OCI-LY1 (cell line): ENCODE results near the gene DIDO1.

Experiments used
- H2AFZ ChIP-seq: fragments of 200-600 bp; sonication (generic), shearing (Covaris generic); 2 replicates; pipeline ENCODE4 v1.6.0; 2014; ENCODE audit warnings: antibody characterized with exemption, mild to moderate bottlenecking, low read length
- H3F3A ChIP-seq: fragments of 200-600 bp; sonication (generic), shearing (Covaris generic); 2 replicates; pipeline ENCODE4 v1.6.0; 2014; ENCODE audit warnings: mild to moderate bottlenecking, antibody characterized with exemption, low read length, moderate library complexity; ENCODE audit not compliant: insufficient read depth
- H3K27ac ChIP-seq: fragments of 200-600 bp; sonication (generic); 2 replicates; pipeline ENCODE4 v1.5.1; 2014; ENCODE audit warnings: low read length, mixed run types, mild to moderate bottlenecking, low read depth; ENCODE audit not compliant: poor library complexity, severe bottlenecking
- H3K27me3 ChIP-seq: fragments of 200-600 bp; sonication (generic); 2 replicates; pipeline ENCODE4 v1.6.0; 2014; ENCODE audit warnings: antibody characterized with exemption, mild to moderate bottlenecking, low read length, moderate library complexity; ENCODE audit not compliant: insufficient read depth
- H3K36me3 ChIP-seq: fragments of 200-600 bp; sonication (generic); 2 replicates; pipeline ENCODE4 v1.6.1; 2014; ENCODE audit warnings: mild to moderate bottlenecking, antibody characterized with exemption, low read length, moderate library complexity, mixed read lengths; ENCODE audit not compliant: insufficient read depth
- H3K4me1 ChIP-seq: fragments of 200-600 bp; sonication (generic); 2 replicates; pipeline ENCODE4 v1.5.1; 2014; ENCODE audit warnings: mild to moderate bottlenecking, low read length, moderate library complexity; ENCODE audit not compliant: insufficient read depth, severe bottlenecking
- H3K4me2 ChIP-seq: fragments of 200-600 bp; sonication (generic), shearing (Covaris generic); 2 replicates; pipeline ENCODE4 v1.6.1; 2014; ENCODE audit warnings: low read length
- H3K4me3 ChIP-seq: fragments of 200-600 bp; sonication (generic); 2 replicates; pipeline ENCODE4 v1.5.1; 2014; ENCODE audit warnings: low read length, low read depth, mild to moderate bottlenecking, mixed read lengths; ENCODE audit not compliant: poor library complexity, severe bottlenecking
- H3K79me2 ChIP-seq: fragments of 200-600 bp; shearing (Covaris generic); 2 replicates; pipeline ENCODE4 v1.6.1; 2016; ENCODE audit warnings: mixed run types, low read length, mixed read lengths; ENCODE audit not compliant: insufficient read depth
- H3K9ac ChIP-seq: fragments of 200-600 bp; sonication (generic), shearing (Covaris generic); 2 replicates; pipeline ENCODE4 v1.6.1; 2014; ENCODE audit warnings: mild to moderate bottlenecking, low read length, mixed read lengths
- H3K9me2 ChIP-seq: fragments of 200-600 bp; sonication (generic), shearing (Covaris generic); 2 replicates; pipeline ENCODE4 v1.6.1; 2014; ENCODE audit warnings: low read depth, mild to moderate bottlenecking, low read length, mixed read lengths
- H3K9me3 ChIP-seq: fragments of 200-600 bp; shearing (Covaris generic); 2 replicates; pipeline ENCODE4 v1.6.1; 2014; ENCODE audit warnings: low read length, mixed read lengths
- H4K20me1 ChIP-seq: fragments of 200-600 bp; sonication (generic), shearing (Covaris generic); 2 replicates; pipeline ENCODE4 v1.6.0; 2016; ENCODE audit warnings: mild to moderate bottlenecking, low read length; ENCODE audit not compliant: insufficient read depth
- CTCF ChIP-seq: fragments of 200-600 bp; sonication (generic), shearing (Covaris generic); IDR thresholded peaks from 2 replicates; pipeline ENCODE4 v1.5.1; 2017; ENCODE audit warnings: mild to moderate bottlenecking, antibody characterized with exemption, low read length, moderate library complexity, mixed read lengths
- EZH2 ChIP-seq: fragments of 200-600 bp; sonication (generic), shearing (Covaris generic); IDR thresholded peaks from 2 replicates; pipeline ENCODE4 v1.8.0; 2017; ENCODE audit warnings: borderline replicate concordance, mixed run types, mild to moderate bottlenecking, antibody characterized with exemption, low read length, moderate library complexity, mixed read lengths

The DIDO1 gene

GRCh38 chr20:62906209-62906608 is 20.1 kb downstream of the DIDO1 start:
- H3K27ac ChIP-seq = no peak overlapping the region
- no peaks in the 10 kb centered on the region for H3K9me3 ChIP-seq
- TF ChIP-seq EZH2 (no peak), CTCF (no peak)
- H3K27me3 ChIP-seq = no peaks in the 10 kb centered on the region
- H2AFZ ChIP-seq = no peak overlapping the region
- H3K9me2 ChIP-seq = no peaks in the 10 kb centered on the region
- H4K20me1 ChIP-seq = no peaks in the 10 kb centered on the region
- no peak overlapping the region for H3K4me2 ChIP-seq
- no peak overlapping the region for H3K9ac ChIP-seq
- H3F3A ChIP-seq = 0 out of 2 replicates have a peak, but pooled peaks cover 3% of the 10 kb centered on the region
- peaks cover 97% of the 10 kb centered on the region for H3K36me3 ChIP-seq
- no peaks in the 10 kb centered on the region for H3K79me2 ChIP-seq
- peaks cover 4% of the 10 kb centered on the region for H3K4me1 ChIP-seq
- H3K4me3 ChIP-seq = no peak overlapping the region

- Histone ChIP-seq H3K27me3 (no peaks in the 10 kb centered on the region), H3K4me1 (peaks cover 10% of the 10 kb centered on the region), H3K36me3 (peaks cover 93% of the 10 kb centered on the region), H3K4me2 (no peak overlapping the region), H4K20me1 (no peaks in the 10 kb centered on the region), H3K9me3 (no peaks in the 10 kb centered on the region), H3K9me2 (no peaks in the 10 kb centered on the region), H2AFZ (no peak overlapping the region), H3K9ac (no peak overlapping the region), H3K4me3 (no peak overlapping the region), H3F3A (0 out of 2 replicates have a peak, but pooled peaks cover 3% of the 10 kb centered on the region), H3K79me2 (no peaks in the 10 kb centered on the region), H3K27ac (no peak overlapping the region)
- no peak for TF ChIP-seq EZH2
- no peak for TF ChIP-seq CTCF
Observed at GRCh38 chr20:62905536-62906117, 20.7 kb downstream of the DIDO1 start.

- no peak overlapping the region for H3K9ac ChIP-seq
- H3K4me2 ChIP-seq = no peak overlapping the region
- H3F3A ChIP-seq = 0 out of 2 replicates have a peak, but pooled peaks cover 3% of the 10 kb centered on the region
- peaks cover 26% of the 10 kb centered on the region for H3K4me1 ChIP-seq
- H3K27ac ChIP-seq = no peak overlapping the region
- no peak overlapping the region for H2AFZ ChIP-seq
- H3K79me2 ChIP-seq = no peaks in the 10 kb centered on the region
- H3K9me2 ChIP-seq = no peaks in the 10 kb centered on the region
- H3K9me3 ChIP-seq = no peaks in the 10 kb centered on the region
- TF ChIP-seq EZH2 (no peak), CTCF (no peak)
- H4K20me1 ChIP-seq = no peaks in the 10 kb centered on the region
- H3K36me3 ChIP-seq = peaks cover 67% of the 10 kb centered on the region
- H3K4me3 ChIP-seq = no peak overlapping the region
- no peaks in the 10 kb centered on the region for H3K27me3 ChIP-seq
Observed at GRCh38 chr20:62902926-62903615, 23.2 kb downstream of the DIDO1 start.
